ENCODE measurements around the gene BLVRB. TPM values are rescaled to one million over a fixed set of nuclear protein-coding genes. Genes with fewer than 3 reads are reported as not detected.

BLVRB gene
- total and polyA plus RNA-seq, 9 of the 15 experiments (the other 6 are each of a cell fraction or from before 2014, with no cell fraction given), result 81.1 to 749 (median 331) TPM

DNA sequence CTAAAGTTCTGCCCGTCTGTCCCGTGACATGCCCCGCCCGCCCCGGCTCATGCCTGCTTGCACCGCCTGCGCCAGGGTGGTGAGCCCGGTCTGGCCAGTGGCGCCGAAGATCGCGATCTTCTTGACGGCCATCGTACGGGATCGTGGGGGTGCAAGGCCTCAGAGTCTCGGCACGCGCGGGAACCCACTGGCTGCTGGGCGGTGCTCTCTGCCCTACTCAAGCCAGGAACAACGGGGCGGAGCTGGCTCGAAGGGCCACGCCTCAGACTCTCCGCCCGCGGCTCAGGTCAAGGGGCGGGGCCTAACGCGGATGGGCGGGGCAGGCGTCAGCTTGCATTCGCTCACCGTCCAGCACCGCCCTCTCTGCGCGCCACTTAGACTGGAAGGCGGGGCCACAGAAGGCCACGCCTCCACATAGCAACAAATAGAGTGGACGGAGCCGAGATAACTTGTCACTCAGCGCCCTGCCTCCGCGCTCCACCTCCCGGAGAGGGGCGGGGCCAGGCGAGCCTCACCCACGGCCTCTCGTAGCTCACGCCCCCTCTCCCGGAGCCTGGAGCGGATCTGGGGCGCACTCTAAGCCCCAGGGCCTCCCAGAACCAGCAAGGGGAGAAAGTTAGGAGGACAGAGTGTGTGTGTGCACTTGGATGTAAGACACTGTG lies at the start of gene BLVRB (continued):
- TF ChIP-seq ZBTB49 (CRISPR knock-in tag; IDR thresholded peaks at IDR 0.05; ENCODE audit: borderline replicate concordance) (no peak), ELF4 (CRISPR knock-in tag; IDR thresholded peaks at IDR 0.05) (peak; percentile 89; the same call in 1 of the 2 replicates), CEBPZ (IDR thresholded peaks at IDR 0.05; ENCODE audit: borderline replicate concordance, low read depth, low read length) (no peak), HDAC2 (IDR thresholded peaks at IDR 0.05) (no peak), SFPQ (IDR thresholded peaks at IDR 0.05; ENCODE audit: low read depth, low read length) (no peak), ZNF551 (CRISPR knock-in tag; IDR thresholded peaks at IDR 0.05) (no peak)
- TF ChIP-seq, protein P1, sequence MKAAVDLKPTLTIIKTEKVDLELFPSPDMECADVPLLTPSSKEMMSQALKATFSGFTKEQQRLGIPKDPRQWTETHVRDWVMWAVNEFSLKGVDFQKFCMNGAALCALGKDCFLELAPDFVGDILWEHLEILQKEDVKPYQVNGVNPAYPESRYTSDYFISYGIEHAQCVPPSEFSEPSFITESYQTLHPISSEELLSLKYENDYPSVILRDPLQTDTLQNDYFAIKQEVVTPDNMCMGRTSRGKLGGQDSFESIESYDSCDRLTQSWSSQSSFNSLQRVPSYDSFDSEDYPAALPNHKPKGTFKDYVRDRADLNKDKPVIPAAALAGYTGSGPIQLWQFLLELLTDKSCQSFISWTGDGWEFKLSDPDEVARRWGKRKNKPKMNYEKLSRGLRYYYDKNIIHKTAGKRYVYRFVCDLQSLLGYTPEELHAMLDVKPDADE (conservative IDR thresholded peaks at IDR 0.05; ENCODE audit: control insufficient read depth, low read depth, low read length), result 0 out of 2 replicates have a peak, but pooled peaks have one; percentile 51
- TF ChIP-seq, protein P2, sequence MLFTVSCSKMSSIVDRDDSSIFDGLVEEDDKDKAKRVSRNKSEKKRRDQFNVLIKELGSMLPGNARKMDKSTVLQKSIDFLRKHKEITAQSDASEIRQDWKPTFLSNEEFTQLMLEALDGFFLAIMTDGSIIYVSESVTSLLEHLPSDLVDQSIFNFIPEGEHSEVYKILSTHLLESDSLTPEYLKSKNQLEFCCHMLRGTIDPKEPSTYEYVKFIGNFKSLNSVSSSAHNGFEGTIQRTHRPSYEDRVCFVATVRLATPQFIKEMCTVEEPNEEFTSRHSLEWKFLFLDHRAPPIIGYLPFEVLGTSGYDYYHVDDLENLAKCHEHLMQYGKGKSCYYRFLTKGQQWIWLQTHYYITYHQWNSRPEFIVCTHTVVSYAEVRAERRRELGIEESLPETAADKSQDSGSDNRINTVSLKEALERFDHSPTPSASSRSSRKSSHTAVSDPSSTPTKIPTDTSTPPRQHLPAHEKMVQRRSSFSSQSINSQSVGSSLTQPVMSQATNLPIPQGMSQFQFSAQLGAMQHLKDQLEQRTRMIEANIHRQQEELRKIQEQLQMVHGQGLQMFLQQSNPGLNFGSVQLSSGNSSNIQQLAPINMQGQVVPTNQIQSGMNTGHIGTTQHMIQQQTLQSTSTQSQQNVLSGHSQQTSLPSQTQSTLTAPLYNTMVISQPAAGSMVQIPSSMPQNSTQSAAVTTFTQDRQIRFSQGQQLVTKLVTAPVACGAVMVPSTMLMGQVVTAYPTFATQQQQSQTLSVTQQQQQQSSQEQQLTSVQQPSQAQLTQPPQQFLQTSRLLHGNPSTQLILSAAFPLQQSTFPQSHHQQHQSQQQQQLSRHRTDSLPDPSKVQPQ (CRISPR knock-in tag; IDR thresholded peaks at IDR 0.05; ENCODE audit: borderline replicate concordance), result no peak
- TF ChIP-seq, protein P3, sequence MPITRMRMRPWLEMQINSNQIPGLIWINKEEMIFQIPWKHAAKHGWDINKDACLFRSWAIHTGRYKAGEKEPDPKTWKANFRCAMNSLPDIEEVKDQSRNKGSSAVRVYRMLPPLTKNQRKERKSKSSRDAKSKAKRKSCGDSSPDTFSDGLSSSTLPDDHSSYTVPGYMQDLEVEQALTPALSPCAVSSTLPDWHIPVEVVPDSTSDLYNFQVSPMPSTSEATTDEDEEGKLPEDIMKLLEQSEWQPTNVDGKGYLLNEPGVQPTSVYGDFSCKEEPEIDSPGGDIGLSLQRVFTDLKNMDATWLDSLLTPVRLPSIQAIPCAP (CRISPR knock-in tag; IDR thresholded peaks at IDR 0.05; ENCODE audit: borderline replicate concordance), result no peak
- TF ChIP-seq, protein P4, sequence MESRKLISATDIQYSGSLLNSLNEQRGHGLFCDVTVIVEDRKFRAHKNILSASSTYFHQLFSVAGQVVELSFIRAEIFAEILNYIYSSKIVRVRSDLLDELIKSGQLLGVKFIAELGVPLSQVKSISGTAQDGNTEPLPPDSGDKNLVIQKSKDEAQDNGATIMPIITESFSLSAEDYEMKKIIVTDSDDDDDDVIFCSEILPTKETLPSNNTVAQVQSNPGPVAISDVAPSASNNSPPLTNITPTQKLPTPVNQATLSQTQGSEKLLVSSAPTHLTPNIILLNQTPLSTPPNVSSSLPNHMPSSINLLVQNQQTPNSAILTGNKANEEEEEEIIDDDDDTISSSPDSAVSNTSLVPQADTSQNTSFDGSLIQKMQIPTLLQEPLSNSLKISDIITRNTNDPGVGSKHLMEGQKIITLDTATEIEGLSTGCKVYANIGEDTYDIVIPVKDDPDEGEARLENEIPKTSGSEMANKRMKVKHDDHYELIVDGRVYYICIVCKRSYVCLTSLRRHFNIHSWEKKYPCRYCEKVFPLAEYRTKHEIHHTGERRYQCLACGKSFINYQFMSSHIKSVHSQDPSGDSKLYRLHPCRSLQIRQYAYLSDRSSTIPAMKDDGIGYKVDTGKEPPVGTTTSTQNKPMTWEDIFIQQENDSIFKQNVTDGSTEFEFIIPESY (CRISPR knock-in tag; IDR thresholded peaks at IDR 0.05), result peak; percentile 15; the same call in 1 of the 2 replicates

Measured in K562 (cell line).